Uterus (tissue), 4 donors: ENCODE results near the gene LY6G5B. TPM values are rescaled to one million over a fixed set of nuclear protein-coding genes. Genes with fewer than 3 reads are reported as not detected.

Experiments used
- DNase-seq, 2 donors: peaks; one replicate each; pipeline ENCODE4 v3.0.0-alpha.2; 2019 to 2020
- H3K27ac ChIP-seq, 2 donors: fragments of 200-600 bp; sonication (generic); 1 replicate in 1 of 2; 2 replicates in 1 of 2; pipeline ENCODE4 v1.5.1; 2016 to 2018
- H3K27me3 ChIP-seq, 2 donors: fragments of 200-600 bp; sonication (generic); one replicate each; pipeline ENCODE4 v1.5.1; 2018 to 2019; ENCODE audit warnings: control low read depth in 1 of 2
- H3K36me3 ChIP-seq, 2 donors: fragments of 200-600 bp; sonication (generic); one replicate each; pipeline ENCODE4 v1.5.1; 2019; ENCODE audit warnings: control low read depth in 1 of 2
- H3K4me1 ChIP-seq, 2 donors: fragments of 200-600 bp; sonication (generic); one replicate each; pipeline ENCODE4 v1.5.1; 2018 to 2019; ENCODE audit warnings: control low read depth in 1 of 2
- H3K4me3 ChIP-seq, 2 donors: fragments of 200-600 bp; sonication (generic); 1 replicate in 1 of 2; 2 replicates in 1 of 2; pipeline ENCODE4 v1.5.1; 2018 to 2019; ENCODE audit warnings: mild to moderate bottlenecking in 1 of 2
- H3K9me3 ChIP-seq, 2 donors: fragments of 200-600 bp; sonication (generic); one replicate each; pipeline ENCODE4 v1.5.1; 2019; ENCODE audit warnings: control low read depth in 1 of 2
- CTCF ChIP-seq, 4 experiments: fragments of 200-600 bp in 2 of 4; fragments of 450-650 bp in 2 of 4; sonication (generic) in 2 of 4; IDR thresholded peaks; one replicate each; pipeline ENCODE4 v1.5.1; 2016 to 2019; ENCODE audit warnings: antibody characterized with exemption in 4 of 4, mild to moderate bottlenecking in 2 of 4, moderate library complexity in 1 of 4
- POLR2A ChIP-seq, 2 donors: fragments of 450-650 bp; IDR thresholded peaks; one replicate each; pipeline ENCODE4 v1.6.1; 2016; ENCODE audit warnings: antibody characterized with exemption in 2 of 2, mild to moderate bottlenecking in 1 of 2, moderate library complexity in 1 of 2
- intact Hi-C: fragments of 100-400 bp; cut with DNase I; formaldehyde crosslinking; loops from one replicate; pipeline ENCODE4 v1.15.1; 2023; ENCODE audit warnings: low total_unique reads
- total RNA-seq, 4 donors: library from RNA; depleted of rRNA in 3 of 4; stranded (reverse); fragments of >200 nt in 3 of 4; gene quantifications; one replicate each; pipeline versions ENCODE4 v1.1.0 to v1.2.4, GENCODE V29; 2014 to 2023
- donor health status: DM: yes; HTN: yes; CAD: no.

The LY6G5B gene
- total RNA-seq, 4 donors from 2014 or later: 1.0 to 27.4 (median 4.3) TPM

- no peaks in the 10 kb centered on the region for H3K27me3 ChIP-seq
Measured at GRCh38 chr6:31712296-31712695, 42.5 kb downstream of the LY6G5B start.

GRCh38 chr6:31713465-31713864 lies 43.7 kb downstream of the LY6G5B start:
- H3K27ac ChIP-seq: no peak overlapping the region
- no peaks in the 10 kb centered on the region for H3K9me3 ChIP-seq
- TF ChIP-seq POLR2A (IDR thresholded peaks at IDR 0.05) (no peak), CTCF (IDR thresholded peaks at IDR 0.05) (no peak)
- no peaks in the 10 kb centered on the region for H3K36me3 ChIP-seq
- H3K4me3 ChIP-seq: no peak overlapping the region
- H3K27me3 ChIP-seq: no peaks in the 10 kb centered on the region
- H3K4me1 ChIP-seq: no peaks in the 10 kb centered on the region
- intact Hi-C loops: no loop called here
- DNase-seq: no peak

More at GRCh38 chr6:31712296-31712695, 42.5 kb downstream of the LY6G5B start:
- Histone ChIP-seq H3K27ac (no peak overlapping the region), H3K4me3 (no peak overlapping the region), H3K9me3 (no peaks in the 10 kb centered on the region), H3K4me1 (no peaks in the 10 kb centered on the region), H3K36me3 (no peaks in the 10 kb centered on the region)
- TF ChIP-seq CTCF (IDR thresholded peaks at IDR 0.05) (no peak), POLR2A (IDR thresholded peaks at IDR 0.05) (no peak)
- intact Hi-C loops: no loop called here
- DNase-seq: no peak

GRCh38 chr6:31713991-31714684 lies 44.4 kb downstream of the LY6G5B start:
- Histone ChIP-seq H3K27me3 (no peaks in the 10 kb centered on the region), H3K4me1 (no peaks in the 10 kb centered on the region), H3K36me3 (no peaks in the 10 kb centered on the region), H3K27ac (no peak overlapping the region), H3K9me3 (no peaks in the 10 kb centered on the region), H3K4me3 (no peak overlapping the region)
- no peak for DNase-seq
- intact Hi-C loops: no loop called here
- TF ChIP-seq POLR2A (IDR thresholded peaks at IDR 0.05) (no peak), CTCF (IDR thresholded peaks at IDR 0.05) (no peak)

- Histone ChIP-seq H3K36me3 (no peaks in the 10 kb centered on the region), H3K27ac (no peak within 1 kb of the TSS), H3K27me3 (no peaks in the 10 kb centered on the region), H3K9me3 (no peaks in the 10 kb centered on the region), H3K4me3 (no peak within 1 kb of the TSS), H3K4me1 (no peaks in the 10 kb centered on the region)
- intact Hi-C loops: no loop called here
- TF ChIP-seq POLR2A (IDR thresholded peaks at IDR 0.05) (no peak), CTCF (IDR thresholded peaks at IDR 0.05) (no peak)
- no peak for DNase-seq
Measured at GRCh38 chr6:31715022-31715958, 45.5 kb downstream of the LY6G5B start, which contains the start of gene LY6G6D. Gene LY6G6D (plus strand): TSS chr6:31715348. CDS start chr6:31715356, 8 bp downstream.
